ENCODE measurements around the gene ZCCHC17.
"Not testable (repeated sequence)": the region's sequence is repeated elsewhere in the genome, so short reads cannot be mapped to it uniquely, and the experiment has no call there.

Gene ZCCHC17

GRCh38 chr1:31296486-31297276 lies at the start of gene ZCCHC17, which contains the start of gene SNRNP40:
ZCCHC17 (plus strand) TSS chr1:31297032; CDS start chr1:31310099, 13,067 bp downstream.
SNRNP40 (minus strand) TSS chr1:31296788; CDS start chr1:31296751, 37 bp downstream.
- peak within 1 kb of the TSS; percentile 79 for H3K27ac ChIP-seq
- peak; percentile 96 for DNase-seq (ENCODE audit: low read depth, low spot score)

GRCh38 chr1:31248276-31248675 lies 48.6 kb upstream of the ZCCHC17 start:
- H3K27ac ChIP-seq, result no peak overlapping the region
- DNase-seq (ENCODE audit: low read depth, low spot score), result no peak

- H3K27ac ChIP-seq, result no peak overlapping the region
Measured at GRCh38 chr1:31249854-31250253, 47.0 kb upstream of the ZCCHC17 start.

GRCh38 chr1:31257213-31257612 lies 39.6 kb upstream of the ZCCHC17 start:
- no peak overlapping the region for H3K27ac ChIP-seq
- DNase-seq (ENCODE audit: low read depth, low spot score), result no peak

More at GRCh38 chr1:31249854-31250253, 47.0 kb upstream of the ZCCHC17 start:
- DNase-seq (ENCODE audit: low read depth, low spot score), result no peak

GRCh38 chr1:31258581-31258980 lies 38.3 kb upstream of the ZCCHC17 start:
- H3K27ac ChIP-seq, result no peak overlapping the region
- DNase-seq (ENCODE audit: low read depth, low spot score), result no peak

GRCh38 chr1:31259746-31260145 lies 37.1 kb upstream of the ZCCHC17 start:
- no peak overlapping the region for H3K27ac ChIP-seq
- DNase-seq (ENCODE audit: low read depth, low spot score), result no peak

- no peak overlapping the region for H3K27ac ChIP-seq
- DNase-seq (ENCODE audit: low read depth, low spot score), result no peak
Measured at GRCh38 chr1:31261916-31262315, 34.9 kb upstream of the ZCCHC17 start.

GRCh38 chr1:31262393-31262792 lies 34.4 kb upstream of the ZCCHC17 start:
- DNase-seq (ENCODE audit: low read depth, low spot score); H3K27ac ChIP-seq: not testable (repeated sequence)

GRCh38 chr1:31263408-31263807 lies 33.4 kb upstream of the ZCCHC17 start:
- no peak overlapping the region for H3K27ac ChIP-seq
- DNase-seq (ENCODE audit: low read depth, low spot score), result no peak

- no peak for DNase-seq (ENCODE audit: low read depth, low spot score)
Measured at GRCh38 chr1:31264790-31265386, 31.9 kb upstream of the ZCCHC17 start.

GRCh38 chr1:31266547-31266946 lies 30.3 kb upstream of the ZCCHC17 start:
- no peak for DNase-seq (ENCODE audit: low read depth, low spot score)
- H3K27ac ChIP-seq, result no peak overlapping the region

More at GRCh38 chr1:31264790-31265386, 31.9 kb upstream of the ZCCHC17 start:
- H3K27ac ChIP-seq, result no peak overlapping the region

GRCh38 chr1:31272369-31272768 lies 24.5 kb upstream of the ZCCHC17 start:
- DNase-seq (ENCODE audit: low read depth, low spot score), result no peak
- no peak overlapping the region for H3K27ac ChIP-seq

GRCh38 chr1:31273619-31274018 lies 23.2 kb upstream of the ZCCHC17 start:
- DNase-seq (ENCODE audit: low read depth, low spot score), result no peak
- H3K27ac ChIP-seq, result no peak overlapping the region

- not testable (repeated sequence) for DNase-seq (ENCODE audit: low read depth, low spot score); H3K27ac ChIP-seq
Measured at GRCh38 chr1:31282426-31282825, 14.4 kb upstream of the ZCCHC17 start.

GRCh38 chr1:31287791-31288190 lies 9.0 kb upstream of the ZCCHC17 start:
- not testable (repeated sequence) for DNase-seq (ENCODE audit: low read depth, low spot score); H3K27ac ChIP-seq

- DNase-seq (ENCODE audit: low read depth, low spot score), result no peak
- H3K27ac ChIP-seq, result no peak overlapping the region
Measured at GRCh38 chr1:31289021-31289420, 7.8 kb upstream of the ZCCHC17 start.

GRCh38 chr1:31295874-31296485 lies 852 bp upstream of the ZCCHC17 start:
- DNase-seq (ENCODE audit: low read depth, low spot score), result no peak
- peak overlapping the region; percentile 79 for H3K27ac ChIP-seq

- no peak for DNase-seq (ENCODE audit: low read depth, low spot score)
Measured at GRCh38 chr1:31297277-31298247, 730 bp downstream of the ZCCHC17 start.

GRCh38 chr1:31299365-31299764 lies 2.5 kb downstream of the ZCCHC17 start:
- no peak for DNase-seq (ENCODE audit: low read depth, low spot score)
- no peak overlapping the region for H3K27ac ChIP-seq

More at GRCh38 chr1:31297277-31298247, 730 bp downstream of the ZCCHC17 start:
- H3K27ac ChIP-seq, result peak overlapping the region; percentile 79

- no peak for DNase-seq (ENCODE audit: low read depth, low spot score)
- H3K27ac ChIP-seq, result no peak overlapping the region
Measured at GRCh38 chr1:31300193-31300592, 3.4 kb downstream of the ZCCHC17 start.
